Measurements from ENCODE around the gene ADAM30.

Gene ADAM30

GRCh38 chr1:119896303-119896702, at the start of gene ADAM30:
ADAM30 (minus strand) TSS chr1:119896515; CDS start chr1:119896336, 179 bp downstream.
- H2AFZ ChIP-seq (ENCODE audit: low read length, unreplicated experiment): no peak within 1 kb of the TSS

DNA sequence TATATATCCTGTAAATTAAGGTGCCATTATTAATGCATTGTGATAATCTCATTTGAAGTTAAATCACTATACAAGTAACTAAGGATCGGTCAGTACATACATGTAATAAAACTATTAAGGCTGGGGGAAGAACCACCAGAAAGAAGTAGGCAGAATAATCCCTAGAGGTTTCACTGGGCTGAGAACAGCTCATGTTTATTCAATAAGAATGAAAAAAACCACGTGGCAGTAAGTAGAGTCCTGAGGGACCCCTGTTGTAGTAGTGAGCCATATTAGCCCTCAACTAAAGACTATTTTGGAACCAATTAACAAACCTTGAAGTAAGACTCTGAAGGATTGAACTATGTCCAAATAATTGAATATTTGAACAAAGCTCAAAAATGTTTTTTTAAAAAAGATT, 46.9 kb upstream of the ADAM30 start:
- H3K79me2 ChIP-seq (ENCODE audit: control insufficient read depth, insufficient read depth, low read length, unreplicated experiment): peaks cover 41% of the 10 kb centered on the region
- H2AFZ ChIP-seq (ENCODE audit: low read length, unreplicated experiment): no peak overlapping the region
- peaks cover 35% of the 10 kb centered on the region for H3K36me3 ChIP-seq (ENCODE audit: insufficient read depth, low read length)
- H3K4me1 ChIP-seq (ENCODE audit: control insufficient read depth, insufficient read depth, low read length, unreplicated experiment): peaks cover 35% of the 10 kb centered on the region
- H3K4me3 ChIP-seq (ENCODE audit: low read depth, low read length): no peak overlapping the region
- no peaks in the 10 kb centered on the region for H3K27me3 ChIP-seq (ENCODE audit: insufficient read depth, low read length)
- H3K27ac ChIP-seq (ENCODE audit: low read depth, low read length): no peak overlapping the region

More at GRCh38 chr1:119896303-119896702, at the start of gene ADAM30:
- H3K4me1 ChIP-seq (ENCODE audit: control insufficient read depth, insufficient read depth, low read length, unreplicated experiment): no peaks in the 10 kb centered on the region
- no peak within 1 kb of the TSS for H3K4me3 ChIP-seq (ENCODE audit: low read depth, low read length)
- H3K27ac ChIP-seq (ENCODE audit: low read depth, low read length): no peak within 1 kb of the TSS
- H3K79me2 ChIP-seq (ENCODE audit: control insufficient read depth, insufficient read depth, low read length, unreplicated experiment): no peaks in the 10 kb centered on the region
- peaks cover 17% of the 10 kb centered on the region; the same call in 1 of the 2 replicates for H3K27me3 ChIP-seq (ENCODE audit: insufficient read depth, low read length)
- no peaks in the 10 kb centered on the region for H3K36me3 ChIP-seq (ENCODE audit: insufficient read depth, low read length)

- Histone ChIP-seq H3K27me3 (ENCODE audit: insufficient read depth, low read length) (no peaks in the 10 kb centered on the region), H3K4me1 (ENCODE audit: control insufficient read depth, insufficient read depth, low read length, unreplicated experiment) (peaks cover 17% of the 10 kb centered on the region), H3K4me3 (ENCODE audit: low read depth, low read length) (no peak overlapping the region), H3K79me2 (ENCODE audit: control insufficient read depth, insufficient read depth, low read length, unreplicated experiment) (peaks cover 39% of the 10 kb centered on the region), H3K27ac (ENCODE audit: low read depth, low read length) (no peak overlapping the region), H3K36me3 (ENCODE audit: insufficient read depth, low read length) (peaks cover 46% of the 10 kb centered on the region), H2AFZ (ENCODE audit: low read length, unreplicated experiment) (no peak overlapping the region)
Observed at GRCh38 chr1:119941392-119941791, 45.1 kb upstream of the ADAM30 start.

GRCh38 chr1:119940697-119941096, 44.4 kb upstream of the ADAM30 start:
- no peak overlapping the region for H2AFZ ChIP-seq (ENCODE audit: low read length, unreplicated experiment)
- no peak overlapping the region for H3K4me3 ChIP-seq (ENCODE audit: low read depth, low read length)
- peaks cover 32% of the 10 kb centered on the region for H3K79me2 ChIP-seq (ENCODE audit: control insufficient read depth, insufficient read depth, low read length, unreplicated experiment)
- no peaks in the 10 kb centered on the region for H3K27me3 ChIP-seq (ENCODE audit: insufficient read depth, low read length)
- peaks cover 10% of the 10 kb centered on the region for H3K4me1 ChIP-seq (ENCODE audit: control insufficient read depth, insufficient read depth, low read length, unreplicated experiment)
- no peak overlapping the region for H3K27ac ChIP-seq (ENCODE audit: low read depth, low read length)
- H3K36me3 ChIP-seq (ENCODE audit: insufficient read depth, low read length): peaks cover 53% of the 10 kb centered on the region

- Histone ChIP-seq H3K4me1 (ENCODE audit: control insufficient read depth, insufficient read depth, low read length, unreplicated experiment) (no peaks in the 10 kb centered on the region), H3K36me3 (ENCODE audit: insufficient read depth, low read length) (peaks cover 77% of the 10 kb centered on the region), H3K79me2 (ENCODE audit: control insufficient read depth, insufficient read depth, low read length, unreplicated experiment) (peaks cover 4% of the 10 kb centered on the region), H3K27me3 (ENCODE audit: insufficient read depth, low read length) (no peaks in the 10 kb centered on the region), H2AFZ (ENCODE audit: low read length, unreplicated experiment) (no peak overlapping the region), H3K4me3 (ENCODE audit: low read depth, low read length) (no peak overlapping the region), H3K27ac (ENCODE audit: low read depth, low read length) (no peak overlapping the region)
Observed at GRCh38 chr1:119937198-119937597, 40.9 kb upstream of the ADAM30 start.

GRCh38 chr1:119935915-119936314, 39.6 kb upstream of the ADAM30 start:
- Histone ChIP-seq H3K4me3 (ENCODE audit: low read depth, low read length) (no peak overlapping the region), H3K36me3 (ENCODE audit: insufficient read depth, low read length) (peaks cover 70% of the 10 kb centered on the region), H2AFZ (ENCODE audit: low read length, unreplicated experiment) (no peak overlapping the region), H3K79me2 (ENCODE audit: control insufficient read depth, insufficient read depth, low read length, unreplicated experiment) (no peaks in the 10 kb centered on the region), H3K27ac (ENCODE audit: low read depth, low read length) (no peak overlapping the region), H3K27me3 (ENCODE audit: insufficient read depth, low read length) (no peaks in the 10 kb centered on the region), H3K4me1 (ENCODE audit: control insufficient read depth, insufficient read depth, low read length, unreplicated experiment) (no peaks in the 10 kb centered on the region)

DNA sequence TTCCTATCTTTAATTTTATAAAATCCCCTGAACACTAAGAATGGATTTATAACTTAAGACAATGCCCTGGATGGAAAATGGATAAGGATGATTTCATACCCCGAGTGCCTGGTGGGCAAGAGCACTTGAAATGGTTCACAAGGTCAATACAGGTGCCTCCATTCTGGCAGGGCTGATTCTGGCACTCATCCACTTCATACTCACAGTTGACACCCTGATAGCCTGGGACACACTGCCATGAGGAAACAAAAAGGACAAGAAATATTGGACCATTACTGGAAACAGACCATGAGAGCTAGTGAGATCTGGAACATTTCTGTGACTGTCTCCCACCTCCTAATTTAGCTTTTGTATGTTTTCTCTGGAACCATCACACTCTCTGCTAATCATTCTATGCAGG, 39.1 kb upstream of the ADAM30 start:
- no peaks in the 10 kb centered on the region for H3K4me1 ChIP-seq (ENCODE audit: control insufficient read depth, insufficient read depth, low read length, unreplicated experiment)
- peaks cover 67% of the 10 kb centered on the region for H3K36me3 ChIP-seq (ENCODE audit: insufficient read depth, low read length)
- H2AFZ ChIP-seq (ENCODE audit: low read length, unreplicated experiment): no peak overlapping the region
- H3K4me3 ChIP-seq (ENCODE audit: low read depth, low read length): no peak overlapping the region
- H3K27me3 ChIP-seq (ENCODE audit: insufficient read depth, low read length): no peaks in the 10 kb centered on the region
- no peaks in the 10 kb centered on the region for H3K79me2 ChIP-seq (ENCODE audit: control insufficient read depth, insufficient read depth, low read length, unreplicated experiment)
- no peak overlapping the region for H3K27ac ChIP-seq (ENCODE audit: low read depth, low read length)

GRCh38 chr1:119933397-119933796, 37.1 kb upstream of the ADAM30 start:
- no peak overlapping the region for H3K27ac ChIP-seq (ENCODE audit: low read depth, low read length)
- no peak overlapping the region for H3K4me3 ChIP-seq (ENCODE audit: low read depth, low read length)
- no peak overlapping the region for H2AFZ ChIP-seq (ENCODE audit: low read length, unreplicated experiment)
- no peaks in the 10 kb centered on the region for H3K4me1 ChIP-seq (ENCODE audit: control insufficient read depth, insufficient read depth, low read length, unreplicated experiment)
- H3K79me2 ChIP-seq (ENCODE audit: control insufficient read depth, insufficient read depth, low read length, unreplicated experiment): no peaks in the 10 kb centered on the region
- no peaks in the 10 kb centered on the region for H3K27me3 ChIP-seq (ENCODE audit: insufficient read depth, low read length)
- peaks cover 53% of the 10 kb centered on the region for H3K36me3 ChIP-seq (ENCODE audit: insufficient read depth, low read length)

- Histone ChIP-seq H2AFZ (ENCODE audit: low read length, unreplicated experiment) (no peak overlapping the region), H3K36me3 (ENCODE audit: insufficient read depth, low read length) (peaks cover 49% of the 10 kb centered on the region), H3K27ac (ENCODE audit: low read depth, low read length) (no peak overlapping the region), H3K27me3 (ENCODE audit: insufficient read depth, low read length) (no peaks in the 10 kb centered on the region), H3K4me3 (ENCODE audit: low read depth, low read length) (no peak overlapping the region), H3K79me2 (ENCODE audit: control insufficient read depth, insufficient read depth, low read length, unreplicated experiment) (no peaks in the 10 kb centered on the region), H3K4me1 (ENCODE audit: control insufficient read depth, insufficient read depth, low read length, unreplicated experiment) (no peaks in the 10 kb centered on the region)
Observed at GRCh38 chr1:119929643-119930315, 33.5 kb upstream of the ADAM30 start.

DNA sequence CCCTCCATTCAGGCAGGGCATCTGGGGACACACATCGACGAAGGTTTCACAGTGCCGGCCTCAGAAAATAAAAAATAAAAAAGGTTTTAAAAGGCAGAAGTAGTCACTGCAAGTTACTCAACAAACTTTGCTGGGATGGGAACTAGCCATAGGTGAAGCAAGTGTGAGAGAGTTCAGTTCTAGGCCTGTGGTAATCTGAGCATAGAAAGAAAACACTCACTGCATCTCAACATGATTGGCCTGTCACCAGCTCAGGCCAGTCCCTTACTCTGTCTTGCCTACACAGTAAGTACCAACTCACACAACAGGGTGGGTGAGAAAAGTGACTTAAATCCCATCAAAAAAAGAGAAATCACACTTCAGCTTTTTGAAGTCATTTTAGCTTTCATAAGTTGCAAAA, 30.2 kb upstream of the ADAM30 start:
- Histone ChIP-seq H3K4me3 (ENCODE audit: low read depth, low read length) (no peak overlapping the region), H3K27me3 (ENCODE audit: insufficient read depth, low read length) (no peaks in the 10 kb centered on the region), H3K4me1 (ENCODE audit: control insufficient read depth, insufficient read depth, low read length, unreplicated experiment) (no peaks in the 10 kb centered on the region), H2AFZ (ENCODE audit: low read length, unreplicated experiment) (no peak overlapping the region), H3K27ac (ENCODE audit: low read depth, low read length) (no peak overlapping the region), H3K36me3 (ENCODE audit: insufficient read depth, low read length) (peaks cover 54% of the 10 kb centered on the region), H3K79me2 (ENCODE audit: control insufficient read depth, insufficient read depth, low read length, unreplicated experiment) (no peaks in the 10 kb centered on the region)
